ENCODE results near the gene TULP4.

- no peak for TF ChIP-seq CTCF (IDR thresholded peaks at IDR 0.05)
- TF ChIP-seq EP300 (IDR thresholded peaks at IDR 0.05): no peak
These were observed 173.2 kb downstream of the TULP4 start for GRCh38 chr6:158485431-158485830.
